HEK293T (cell line): Measurements from ENCODE around the gene PKD1L1.

ENCODE experiments used
- CTCF ChIA-PET: fragments of 350-600 bp; formaldehyde crosslinking; extraction: SDS; loops from one replicate; lab custom pipeline; 2021; ENCODE audit warnings: antibody characterized with exemption, inconsistent platforms; lab: Yijun Ruan, JAX
- POLR2A ChIA-PET: fragments of 350-600 bp; formaldehyde crosslinking; extraction: SDS; loops from one replicate; lab custom pipeline; 2020; ENCODE audit warnings: antibody characterized with exemption, inconsistent platforms; lab: Yijun Ruan, JAX
- DNase-seq: peaks from one replicate; pipeline ENCODE4 v3.0.0; 2012; ENCODE audit warnings: mixed read lengths; ENCODE audit errors: extremely low spot score
- CTBP1 ChIP-seq: fragments of 450-650 bp; IDR thresholded peaks from 2 replicates; pipeline ENCODE4 v1.6.1; 2016; ENCODE audit warnings: borderline replicate concordance
- ELF4 ChIP-seq: fragments of 450-650 bp; IDR thresholded peaks from 2 replicates; pipeline ENCODE4 v1.6.1; 2017; ENCODE audit warnings: antibody characterized with exemption
- FOXK2 ChIP-seq: fragments of 450-650 bp; IDR thresholded peaks from 2 replicates; pipeline ENCODE4 v1.6.1; 2016; ENCODE audit warnings: mild to moderate bottlenecking
- HDGF ChIP-seq: fragments of 450-650 bp; IDR thresholded peaks from 2 replicates; pipeline ENCODE4 v1.6.1; 2017; ENCODE audit warnings: antibody characterized with exemption, borderline replicate concordance
- NFRKB ChIP-seq: fragments of 450-650 bp; IDR thresholded peaks from 2 replicates; pipeline ENCODE4 v1.6.1; 2016; ENCODE audit warnings: mild to moderate bottlenecking, moderate library complexity
- SUZ12 ChIP-seq: fragments of 450-650 bp; IDR thresholded peaks from 2 replicates; pipeline ENCODE4 v1.6.1; 2016; ENCODE audit warnings: mild to moderate bottlenecking
- ZNF384 ChIP-seq: fragments of 450-650 bp; IDR thresholded peaks from 2 replicates; pipeline ENCODE4 v1.6.1; 2016
- TF ChIP-seq, protein P1 (sequence below): fragments of 450-650 bp; IDR thresholded peaks from 2 replicates; pipeline ENCODE4 v1.6.1; 2016

The PKD1L1 gene

DNA sequence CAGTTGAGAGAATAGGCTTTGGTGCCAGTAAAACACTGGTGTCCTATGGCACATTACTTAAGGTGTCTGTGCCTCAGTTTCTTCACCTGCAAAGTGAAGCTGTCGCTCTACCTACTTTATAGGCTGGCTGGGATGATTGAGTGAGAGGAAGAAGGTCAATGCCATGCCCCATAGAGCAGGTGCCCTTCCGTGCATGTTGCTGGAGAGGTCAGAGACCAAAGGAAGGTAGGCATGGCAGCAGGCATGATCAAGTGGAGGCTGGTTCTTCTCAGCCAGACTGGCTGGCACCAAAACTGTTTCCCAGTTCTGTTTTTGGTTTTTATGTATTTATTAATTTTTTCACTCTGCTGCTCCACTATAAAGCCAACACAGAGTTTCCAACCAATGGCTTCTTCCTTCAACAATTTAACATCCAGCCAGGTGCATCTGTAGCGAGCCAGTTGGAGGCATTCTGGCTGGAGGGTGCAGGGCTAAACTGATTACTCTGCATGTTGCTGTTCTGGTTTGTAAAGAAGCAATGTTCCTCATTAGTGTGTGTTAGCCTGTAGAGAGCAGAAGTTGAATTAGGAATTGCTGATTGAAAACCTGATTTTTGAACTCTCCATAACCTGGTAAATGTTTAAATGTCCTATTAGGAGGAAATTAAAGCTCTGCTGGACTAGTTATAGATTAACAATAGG lies 222.1 kb downstream of the PKD1L1 start:
- ChIA-PET CTCF (no interaction called here), POLR2A (no interaction called here)
- no peak for DNase-seq
- TF ChIP-seq NFRKB (no peak), SUZ12 (no peak), FOXK2 (no peak)

DNA sequence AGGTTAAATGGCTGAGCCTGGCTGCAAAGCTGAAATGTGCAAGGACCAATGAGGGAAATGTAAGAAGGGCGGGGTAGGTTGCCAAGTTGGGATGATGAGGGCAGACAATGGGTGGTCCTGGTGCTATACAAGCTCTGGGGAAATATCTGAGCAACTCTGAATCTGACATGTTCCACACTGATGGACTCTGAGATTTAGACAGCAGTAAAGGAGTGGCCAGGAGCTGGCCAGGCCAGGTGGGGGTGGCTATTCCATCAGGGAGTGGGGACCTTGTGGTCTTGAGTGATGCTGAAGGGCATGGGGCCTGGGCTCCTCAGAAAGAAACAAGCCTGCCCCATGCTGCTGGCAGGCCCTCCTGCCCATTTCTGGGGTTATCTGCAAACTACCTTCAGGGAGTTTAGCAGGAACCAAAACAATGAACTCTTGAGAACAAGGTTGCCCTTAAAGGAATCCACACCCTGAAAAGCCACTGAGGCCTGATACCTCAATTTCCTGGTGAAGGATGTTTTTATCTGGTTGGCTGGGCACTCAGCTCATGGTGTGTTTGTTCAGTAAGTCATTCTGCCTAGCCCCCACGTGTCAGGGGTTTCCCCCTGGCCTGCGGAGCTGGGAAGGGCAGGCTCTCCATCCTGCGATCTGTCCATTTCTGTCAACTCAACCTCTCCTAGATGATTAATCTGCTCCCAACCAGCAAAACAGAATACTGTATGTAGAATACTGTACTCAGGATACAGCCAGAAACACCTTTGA lies 223.1 kb downstream of the PKD1L1 start:
- CTCF ChIA-PET = no interaction called here
- no peak for DNase-seq
- POLR2A ChIA-PET = no interaction called here
- TF ChIP-seq CTBP1 (no peak), NFRKB (no peak), ELF4 (no peak), HDGF (no peak), ZNF384 (no peak), SUZ12 (no peak)
- TF ChIP-seq, protein P1, sequence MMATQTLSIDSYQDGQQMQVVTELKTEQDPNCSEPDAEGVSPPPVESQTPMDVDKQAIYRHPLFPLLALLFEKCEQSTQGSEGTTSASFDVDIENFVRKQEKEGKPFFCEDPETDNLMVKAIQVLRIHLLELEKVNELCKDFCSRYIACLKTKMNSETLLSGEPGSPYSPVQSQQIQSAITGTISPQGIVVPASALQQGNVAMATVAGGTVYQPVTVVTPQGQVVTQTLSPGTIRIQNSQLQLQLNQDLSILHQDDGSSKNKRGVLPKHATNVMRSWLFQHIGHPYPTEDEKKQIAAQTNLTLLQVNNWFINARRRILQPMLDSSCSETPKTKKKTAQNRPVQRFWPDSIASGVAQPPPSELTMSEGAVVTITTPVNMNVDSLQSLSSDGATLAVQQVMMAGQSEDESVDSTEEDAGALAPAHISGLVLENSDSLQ = no peak
